GM18873 (cell line): ENCODE results near the gene BMP3.
"Not testable (repeated sequence)": the region's sequence is repeated elsewhere in the genome, so short reads cannot be mapped to it uniquely, and the experiment has no call there.

ENCODE experiments used
- ATAC-seq: cut with Tn5 transposase; IDR thresholded peaks from one replicate; pipeline ENCODE4 v1.9.1; 2021; ENCODE audit warnings: mild to moderate bottlenecking, moderate library complexity, moderate number of reproducible peaks; ENCODE audit not compliant: unreplicated experiment, low FRiP score

BMP3 gene, protein sequence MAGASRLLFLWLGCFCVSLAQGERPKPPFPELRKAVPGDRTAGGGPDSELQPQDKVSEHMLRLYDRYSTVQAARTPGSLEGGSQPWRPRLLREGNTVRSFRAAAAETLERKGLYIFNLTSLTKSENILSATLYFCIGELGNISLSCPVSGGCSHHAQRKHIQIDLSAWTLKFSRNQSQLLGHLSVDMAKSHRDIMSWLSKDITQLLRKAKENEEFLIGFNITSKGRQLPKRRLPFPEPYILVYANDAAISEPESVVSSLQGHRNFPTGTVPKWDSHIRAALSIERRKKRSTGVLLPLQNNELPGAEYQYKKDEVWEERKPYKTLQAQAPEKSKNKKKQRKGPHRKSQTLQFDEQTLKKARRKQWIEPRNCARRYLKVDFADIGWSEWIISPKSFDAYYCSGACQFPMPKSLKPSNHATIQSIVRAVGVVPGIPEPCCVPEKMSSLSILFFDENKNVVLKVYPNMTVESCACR

GRCh38 chr4:81030061-81030980 is at the start of gene BMP3:
Gene BMP3, plus strand, starts transcription at chr4:81030708. Its CDS starts 577 bp downstream, at chr4:81031285.
- ATAC-seq, result no peak

- no peak for ATAC-seq
These were observed 44.5 kb upstream of the BMP3 start for GRCh38 chr4:80986011-80986410.

GRCh38 chr4:80989921-80990544 is 40.5 kb upstream of the BMP3 start:
- peak; percentile 68 for ATAC-seq

GRCh38 chr4:80990851-80991250 is 39.7 kb upstream of the BMP3 start:
- no peak for ATAC-seq

- no peak for ATAC-seq
These were observed 30.6 kb upstream of the BMP3 start for GRCh38 chr4:80999943-81000342.

GRCh38 chr4:81003597-81004111 is 26.9 kb upstream of the BMP3 start:
- peak; percentile 99 for ATAC-seq

- ATAC-seq, result no peak
These were observed 23.1 kb upstream of the BMP3 start for GRCh38 chr4:81007417-81007816.

DNA sequence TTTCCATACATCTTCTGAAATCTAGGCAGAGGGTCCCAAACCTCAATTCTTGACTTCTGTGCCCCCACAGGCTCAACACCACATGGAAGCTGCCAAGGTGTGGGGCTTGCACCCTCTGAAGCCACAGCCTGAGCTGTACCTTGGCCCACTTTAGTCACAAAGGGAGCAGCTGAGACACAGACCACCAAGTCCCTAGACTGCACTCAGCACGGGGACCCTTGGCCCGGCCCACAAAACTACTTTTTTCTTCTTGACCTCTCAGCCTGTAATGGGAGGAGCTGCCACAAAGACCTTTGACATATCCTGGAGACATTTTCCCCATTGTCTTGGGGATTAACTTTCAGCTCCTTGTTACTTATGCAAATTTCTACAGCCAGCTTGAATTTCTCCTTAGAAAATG is 13.9 kb upstream of the BMP3 start:
- not testable (repeated sequence) for ATAC-seq

GRCh38 chr4:81019006-81019405 is 11.5 kb upstream of the BMP3 start:
- no peak for ATAC-seq

DNA sequence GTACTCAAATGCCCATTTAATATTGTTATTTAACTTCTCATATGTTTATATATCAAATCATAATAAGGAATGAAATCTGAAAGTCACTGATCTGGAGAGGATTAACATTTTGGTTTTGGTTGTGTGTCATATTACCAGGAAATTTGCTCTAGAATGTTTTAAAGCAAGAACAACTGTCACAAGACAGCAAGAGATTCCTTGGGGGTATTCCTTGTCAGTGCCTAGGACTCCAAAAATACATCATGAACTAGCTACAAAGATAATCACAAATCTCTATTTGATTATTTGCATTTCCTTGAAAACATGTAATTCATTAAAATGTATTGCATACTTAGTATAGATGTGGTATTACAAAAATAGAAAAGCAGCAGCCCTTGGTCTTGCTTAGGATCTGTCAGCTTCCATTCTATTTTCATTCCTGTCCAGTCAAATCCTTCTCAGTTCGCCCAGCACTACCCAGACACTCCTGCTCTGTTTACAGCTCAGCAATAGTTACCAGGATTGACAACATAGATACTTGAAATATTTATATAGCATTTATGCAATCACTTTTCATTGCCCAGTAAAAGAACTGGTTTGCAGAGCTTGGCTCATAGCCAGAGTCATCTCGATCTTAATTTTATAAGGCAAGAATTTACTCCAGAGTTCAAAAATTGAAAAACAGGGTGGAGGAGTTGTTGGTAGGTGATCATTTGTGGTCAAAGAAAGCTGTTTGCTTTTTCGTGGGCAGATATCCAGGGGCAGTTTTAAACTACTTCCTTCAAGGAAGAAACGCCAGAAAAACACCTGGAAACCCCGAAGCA is 9.2 kb upstream of the BMP3 start:
- no peak for ATAC-seq

- no peak for ATAC-seq
These were observed 8.5 kb upstream of the BMP3 start for GRCh38 chr4:81021981-81022380.

DNA sequence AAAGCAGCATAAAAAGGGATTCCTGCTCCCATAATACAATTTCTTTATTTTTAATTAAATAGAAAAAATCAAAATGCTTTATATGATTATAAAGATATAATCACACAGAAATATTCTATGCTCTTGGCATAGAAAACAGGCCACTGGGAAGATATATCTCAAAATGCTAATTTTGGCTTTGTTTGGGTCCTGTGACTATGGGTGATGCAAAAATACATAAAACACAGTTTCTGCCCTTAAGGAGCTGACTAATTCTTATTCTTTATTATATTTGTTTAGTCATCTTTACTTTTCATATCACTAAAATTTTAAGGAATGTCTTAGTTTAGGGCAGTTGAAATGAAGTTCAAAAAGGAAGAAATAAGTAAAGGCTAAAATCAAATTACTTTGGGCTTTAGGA is 7.0 kb upstream of the BMP3 start:
- ATAC-seq, result no peak

- no peak for ATAC-seq
These were observed 678 bp downstream of the BMP3 start for GRCh38 chr4:81030981-81031791.

- ATAC-seq, result no peak
These were observed 1.5 kb downstream of the BMP3 start for GRCh38 chr4:81031796-81032551.

- no peak for ATAC-seq
These were observed 2.5 kb downstream of the BMP3 start for GRCh38 chr4:81032771-81033684.

DNA sequence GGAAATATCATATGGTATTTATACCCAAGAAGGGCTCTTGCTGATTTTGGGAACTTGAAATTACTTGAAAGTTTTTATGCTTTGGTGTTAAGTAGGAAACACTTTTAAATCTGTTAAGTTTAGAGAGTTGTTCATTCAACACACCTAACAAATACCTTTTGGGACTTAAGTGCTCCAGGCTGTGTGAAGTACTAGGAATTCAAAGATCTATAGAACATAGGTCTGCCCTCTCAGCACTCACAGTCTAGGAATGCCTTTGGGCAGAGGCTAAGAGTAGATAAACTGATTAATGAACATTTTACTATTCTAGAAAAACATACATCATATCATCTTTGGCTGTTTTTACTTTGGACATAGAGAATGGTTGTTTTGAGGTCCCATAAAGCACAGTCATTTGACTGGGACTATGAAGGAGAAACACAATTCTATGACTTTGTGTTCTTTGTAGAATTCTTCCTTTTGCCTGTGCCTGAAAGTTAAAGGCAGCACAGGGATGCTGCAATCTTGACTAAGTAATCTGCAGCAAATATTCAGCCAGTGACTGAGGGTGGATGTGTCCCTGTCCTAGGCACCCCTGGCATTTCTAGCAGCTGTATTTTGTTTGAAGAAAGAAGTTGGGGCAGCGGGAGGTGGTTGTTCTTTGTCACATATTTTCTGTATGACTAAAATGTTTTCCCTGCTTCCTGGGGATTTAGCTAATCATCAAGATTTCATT is 8.3 kb downstream of the BMP3 start:
- ATAC-seq, result no peak
